ENCODE results near the gene FAM76A. TPM values are rescaled to one million over a fixed set of nuclear protein-coding genes. Genes with fewer than 3 reads are reported as not detected.

The FAM76A gene
- total RNA-seq, 1 experiment from 2014 or later, result 9.6 TPM

DNA sequence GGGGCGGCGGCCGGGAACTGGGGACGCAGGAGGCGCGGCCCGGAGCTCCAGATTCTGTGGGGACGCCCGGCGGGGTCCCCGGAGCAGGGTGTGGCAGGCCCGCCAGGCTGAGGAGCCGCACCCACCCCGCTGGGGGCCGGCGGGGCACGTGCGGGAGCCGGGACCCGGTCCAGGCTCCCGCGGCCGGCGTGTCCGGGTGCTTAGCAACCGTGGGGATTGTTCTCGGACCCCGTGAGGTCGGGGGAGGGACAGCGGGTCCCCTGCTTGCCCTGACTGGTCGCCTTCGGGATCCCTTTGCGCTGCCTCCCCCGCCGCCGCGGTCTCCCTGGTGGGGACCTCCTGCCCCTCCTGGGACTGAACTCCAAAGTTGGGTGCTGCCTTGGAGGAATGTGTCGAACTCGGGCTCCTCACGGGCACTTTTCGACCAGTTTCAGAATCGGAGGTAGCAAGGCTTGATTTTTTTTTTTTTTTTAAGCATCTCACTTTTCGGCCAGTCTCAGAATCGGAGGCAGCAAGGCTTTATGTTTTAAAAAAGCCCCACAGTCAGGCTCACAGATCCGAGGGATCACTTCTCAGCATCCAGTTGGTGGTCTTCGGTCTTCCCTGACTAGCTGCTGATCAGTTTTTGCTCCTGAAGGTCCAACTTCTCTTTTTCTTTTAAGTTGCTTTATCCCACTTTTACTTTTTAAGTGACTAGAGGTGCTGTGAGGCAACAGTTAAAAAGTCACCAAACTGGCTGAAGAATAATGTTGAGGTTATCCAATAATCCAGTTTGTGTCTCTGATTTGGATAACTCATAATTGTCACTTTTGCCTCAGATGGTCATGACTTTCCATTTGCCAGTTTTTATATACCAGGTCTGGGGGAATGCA, 648 bp downstream of the FAM76A start:
- Histone ChIP-seq H3K4me3 (replicated peaks in 1 of 2; ENCODE audit: low read depth in 1 of 2, low read length in 2 of 2) (peak overlapping the region; percentile 65 to 66), H3K4me2 (ENCODE audit: low read length) (peak overlapping the region; percentile 82), H3K9me3 (ENCODE audit: control insufficient read depth in 1 of 2, insufficient read depth in 1 of 2, low read depth in 1 of 2, low read length in 2 of 2) (no peaks in the 10 kb centered on the region), H3K27ac (ENCODE audit: low read depth, low read length) (peak overlapping the region; percentile 76), H2AFZ (ENCODE audit: low read depth, low read length, poor library complexity, severe bottlenecking) (no peak overlapping the region), H3K9me2 (ENCODE audit: insufficient read depth) (no peaks in the 10 kb centered on the region), H3K4me1 (ENCODE audit: control insufficient read depth in 1 of 2, insufficient read depth in 2 of 2, low read length in 2 of 2) (peaks cover 10 to 17% of the 10 kb centered on the region in 2 experiments), H4K20me1 (ENCODE audit: insufficient read depth) (no peaks in the 10 kb centered on the region), H3K79me2 (ENCODE audit: insufficient read depth, low read length) (no peaks in the 10 kb centered on the region), H3K27me3 (ENCODE audit: insufficient read depth, low read length) (no peaks in the 10 kb centered on the region), H3K9ac (ENCODE audit: low read length) (peak overlapping the region; percentile 75), H3K36me3 (ENCODE audit: control insufficient read depth in 1 of 2, insufficient read depth in 2 of 2, low read length in 2 of 2) (no peaks in the 10 kb centered on the region)
- intact Hi-C loops (cut with micrococcal nuclease), result no loop called here
- DNase-seq (ENCODE audit: low read depth, low spot score) (peak; percentile 19), ATAC-seq (peak; percentile 48)
- ChIA-PET POLR2A (interaction anchor here (0.6 to 1.8 kb wide), 5 partner anchors 33 to 532 kb away, joined by 3 to 15 read pairs (median 6); partner anchors contain the start of genes IFI6, PPP1R8 and STX12), CTCF (interaction anchor here (0.5 to 1.6 kb wide), 7 partner anchors 34 to 642 kb away, joined by 3 to 11 read pairs (median 3); partner anchors contain the start of gene STX12), RAD21 (ENCODE audit: low non-redundant PET in 1 of 2, low total read pairs in 2 of 2, uncharacterized antibody in 2 of 2, unreplicated experiment in 2 of 2) (interaction anchor here (0.7 to 0.9 kb wide), 2 partner anchors 54 to 680 kb away, joined by 3 to 5 read pairs; partner anchors contain the start of gene IFI6 (in 1 of the 2))
- TSS peak; percentile 64 for BruUV-seq (replicated peaks)
- TF ChIP-seq EGR1 (IDR thresholded peaks at IDR 0.05; ENCODE audit: low read depth) (no peak), ZFX (IDR thresholded peaks at IDR 0.05) (peak; percentile 23; the same call in 1 of the 2 replicates)

GRCh38 chr1:27727126-27727525, 1.4 kb downstream of the FAM76A start:
- Histone ChIP-seq H4K20me1 (ENCODE audit: insufficient read depth) (no peaks in the 10 kb centered on the region), H3K9ac (ENCODE audit: low read length) (no peak overlapping the region), H3K79me2 (ENCODE audit: insufficient read depth, low read length) (no peaks in the 10 kb centered on the region), H3K27ac (ENCODE audit: low read depth, low read length) (no peak overlapping the region), H3K9me3 (ENCODE audit: control insufficient read depth in 1 of 2, insufficient read depth in 1 of 2, low read depth in 1 of 2, low read length in 2 of 2) (no peaks in the 10 kb centered on the region), H3K9me2 (ENCODE audit: insufficient read depth) (no peaks in the 10 kb centered on the region), H3K4me2 (ENCODE audit: low read length) (peak overlapping the region; percentile 82), H3K4me3 (replicated peaks in 1 of 2; ENCODE audit: low read depth in 1 of 2, low read length in 2 of 2) (peak overlapping the region; percentile 65 to 66), H3K27me3 (ENCODE audit: insufficient read depth, low read length) (no peaks in the 10 kb centered on the region), H2AFZ (ENCODE audit: low read depth, low read length, poor library complexity, severe bottlenecking) (no peak overlapping the region), H3K4me1 (ENCODE audit: control insufficient read depth in 1 of 2, insufficient read depth in 2 of 2, low read length in 2 of 2) (peaks cover 10 to 17% of the 10 kb centered on the region in 2 experiments), H3K36me3 (ENCODE audit: control insufficient read depth in 1 of 2, insufficient read depth in 2 of 2, low read length in 2 of 2) (no peaks in the 10 kb centered on the region)
- DNase-seq (ENCODE audit: low read depth, low spot score) (no peak), ATAC-seq (no peak)
- BruUV-seq (replicated peaks), result no TSS peak
- ChIA-PET RAD21 (ENCODE audit: low non-redundant PET in 1 of 2, low total read pairs in 2 of 2, uncharacterized antibody in 2 of 2, unreplicated experiment in 2 of 2) (no interaction called here), POLR2A (no interaction called here), CTCF (no interaction called here)
- intact Hi-C loops (cut with micrococcal nuclease), result no loop called here
- no peak for TF ChIP-seq CEBPB (IDR thresholded peaks at IDR 0.05; ENCODE audit: low read depth)
- TF ChIP-seq ZNF274 (IDR thresholded peaks at IDR 0.05; ENCODE audit: low read depth, low read length), result no peak
- TF ChIP-seq, protein P1, sequence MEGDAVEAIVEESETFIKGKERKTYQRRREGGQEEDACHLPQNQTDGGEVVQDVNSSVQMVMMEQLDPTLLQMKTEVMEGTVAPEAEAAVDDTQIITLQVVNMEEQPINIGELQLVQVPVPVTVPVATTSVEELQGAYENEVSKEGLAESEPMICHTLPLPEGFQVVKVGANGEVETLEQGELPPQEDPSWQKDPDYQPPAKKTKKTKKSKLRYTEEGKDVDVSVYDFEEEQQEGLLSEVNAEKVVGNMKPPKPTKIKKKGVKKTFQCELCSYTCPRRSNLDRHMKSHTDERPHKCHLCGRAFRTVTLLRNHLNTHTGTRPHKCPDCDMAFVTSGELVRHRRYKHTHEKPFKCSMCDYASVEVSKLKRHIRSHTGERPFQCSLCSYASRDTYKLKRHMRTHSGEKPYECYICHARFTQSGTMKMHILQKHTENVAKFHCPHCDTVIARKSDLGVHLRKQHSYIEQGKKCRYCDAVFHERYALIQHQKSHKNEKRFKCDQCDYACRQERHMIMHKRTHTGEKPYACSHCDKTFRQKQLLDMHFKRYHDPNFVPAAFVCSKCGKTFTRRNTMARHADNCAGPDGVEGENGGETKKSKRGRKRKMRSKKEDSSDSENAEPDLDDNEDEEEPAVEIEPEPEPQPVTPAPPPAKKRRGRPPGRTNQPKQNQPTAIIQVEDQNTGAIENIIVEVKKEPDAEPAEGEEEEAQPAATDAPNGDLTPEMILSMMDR (IDR thresholded peaks at IDR 0.05 in 2 of 3, conservative IDR thresholded peaks at IDR 0.05 in 1 of 3; ENCODE audit: borderline replicate concordance in 1 of 3, insufficient read depth in 1 of 3, low read depth in 2 of 3, low read length in 2 of 3), result no peak
- TF ChIP-seq ELF1 (IDR thresholded peaks at IDR 0.05; ENCODE audit: borderline replicate concordance, low read depth), result no peak
- TF ChIP-seq RAD21 (IDR thresholded peaks at IDR 0.05; ENCODE audit: low read depth), result no peak
- no peak for TF ChIP-seq CBX3 (IDR thresholded peaks at IDR 0.05; ENCODE audit: low read depth)
- TF ChIP-seq, protein P2, sequence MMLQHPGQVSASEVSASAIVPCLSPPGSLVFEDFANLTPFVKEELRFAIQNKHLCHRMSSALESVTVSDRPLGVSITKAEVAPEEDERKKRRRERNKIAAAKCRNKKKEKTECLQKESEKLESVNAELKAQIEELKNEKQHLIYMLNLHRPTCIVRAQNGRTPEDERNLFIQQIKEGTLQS (IDR thresholded peaks at IDR 0.05), result no peak
- TF ChIP-seq POLR2A (IDR thresholded peaks at IDR 0.05; ENCODE audit: borderline replicate concordance, extremely low read depth, insufficient read depth, insufficient read length), result no peak
- no peak for TF ChIP-seq SP1 (IDR thresholded peaks at IDR 0.05; ENCODE audit: low read depth)
- TF ChIP-seq ZFX (IDR thresholded peaks at IDR 0.05), result no peak
- TF ChIP-seq, protein P3, sequence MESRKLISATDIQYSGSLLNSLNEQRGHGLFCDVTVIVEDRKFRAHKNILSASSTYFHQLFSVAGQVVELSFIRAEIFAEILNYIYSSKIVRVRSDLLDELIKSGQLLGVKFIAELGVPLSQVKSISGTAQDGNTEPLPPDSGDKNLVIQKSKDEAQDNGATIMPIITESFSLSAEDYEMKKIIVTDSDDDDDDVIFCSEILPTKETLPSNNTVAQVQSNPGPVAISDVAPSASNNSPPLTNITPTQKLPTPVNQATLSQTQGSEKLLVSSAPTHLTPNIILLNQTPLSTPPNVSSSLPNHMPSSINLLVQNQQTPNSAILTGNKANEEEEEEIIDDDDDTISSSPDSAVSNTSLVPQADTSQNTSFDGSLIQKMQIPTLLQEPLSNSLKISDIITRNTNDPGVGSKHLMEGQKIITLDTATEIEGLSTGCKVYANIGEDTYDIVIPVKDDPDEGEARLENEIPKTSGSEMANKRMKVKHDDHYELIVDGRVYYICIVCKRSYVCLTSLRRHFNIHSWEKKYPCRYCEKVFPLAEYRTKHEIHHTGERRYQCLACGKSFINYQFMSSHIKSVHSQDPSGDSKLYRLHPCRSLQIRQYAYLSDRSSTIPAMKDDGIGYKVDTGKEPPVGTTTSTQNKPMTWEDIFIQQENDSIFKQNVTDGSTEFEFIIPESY (IDR thresholded peaks at IDR 0.05; ENCODE audit: extremely low read depth, insufficient replicate concordance, low read length), result no peak
